SK-N-SH treated with all-trans-retinoic acid at 6 μM for 48 hours (cell line): ENCODE results near the gene TMEM18.

Experiments used
- ATAC-seq: fragments of 200-7000 bp; cut with Tn5 transposase; 3 replicates; pipeline ENCODE4 v1.9.1; 2020; ENCODE audit warnings: mild to moderate bottlenecking, moderate library complexity
- ARNTL ChIP-seq: fragments of 450-650 bp; formaldehyde crosslinking; IDR thresholded peaks from 2 replicates; pipeline ENCODE4 v1.5.0; 2020; ENCODE audit warnings: low read depth, mild to moderate bottlenecking, moderate library complexity, borderline replicate concordance
- BACH2 ChIP-seq: fragments of 250-450 bp; sonication (Bioruptor Pico); IDR thresholded peaks from 2 replicates; pipeline ENCODE4 v1.9.0; 2021; ENCODE audit warnings: mild to moderate bottlenecking, borderline replicate concordance
- CREB5 ChIP-seq: fragments of 250-450 bp; sonication (Bioruptor Pico); IDR thresholded peaks from 2 replicates; pipeline ENCODE4 v1.5.1; 2020; ENCODE audit warnings: low read depth, mild to moderate bottlenecking, moderate library complexity
- CSDC2 ChIP-seq: fragments of 250-450 bp; sonication (Bioruptor Pico); IDR thresholded peaks from 2 replicates; pipeline ENCODE4 v1.5.0; 2020; ENCODE audit warnings: mild to moderate bottlenecking, moderate library complexity
- CSRNP3 ChIP-seq: fragments of 250-450 bp; sonication (Bioruptor Pico); IDR thresholded peaks from 2 replicates; pipeline ENCODE4 v1.5.1; 2021; ENCODE audit warnings: mild to moderate bottlenecking, moderate library complexity
- ESRRG ChIP-seq: fragments of 250-450 bp; sonication (Bioruptor Pico); IDR thresholded peaks from 2 replicates; pipeline ENCODE4 v1.6.1; 2021; ENCODE audit warnings: mild to moderate bottlenecking
- GLIS3 ChIP-seq: fragments of 250-450 bp; sonication (Bioruptor Pico); IDR thresholded peaks from 2 replicates; pipeline ENCODE4 v1.5.0; 2020; ENCODE audit warnings: mild to moderate bottlenecking, moderate library complexity
- PATZ1 ChIP-seq: fragments of 250-450 bp; sonication (Bioruptor Pico); IDR thresholded peaks from 2 replicates; pipeline ENCODE4 v1.8.0; 2020; ENCODE audit warnings: mild to moderate bottlenecking, moderate library complexity, borderline replicate concordance
- POU6F1 ChIP-seq: fragments of 250-450 bp; sonication (Bioruptor Pico); IDR thresholded peaks from 2 replicates; pipeline ENCODE4 v1.8.0; 2021; ENCODE audit warnings: low read depth, mild to moderate bottlenecking, moderate library complexity, borderline replicate concordance
- PPARA ChIP-seq: fragments of 250-450 bp; sonication (Bioruptor Pico); IDR thresholded peaks from 2 replicates; pipeline ENCODE4 v1.5.0; 2020; ENCODE audit warnings: mild to moderate bottlenecking, borderline replicate concordance
- RARB ChIP-seq: fragments of 250-450 bp; sonication (Bioruptor Pico); IDR thresholded peaks from 2 replicates; pipeline ENCODE4 v1.8.0; 2021; ENCODE audit warnings: mild to moderate bottlenecking, moderate library complexity
- SNAI2 ChIP-seq: fragments of 250-450 bp; sonication (Bioruptor Pico); IDR thresholded peaks from 2 replicates; pipeline ENCODE4 v1.5.0; 2020; ENCODE audit warnings: mild to moderate bottlenecking, moderate library complexity
- TCF4 ChIP-seq: fragments of 250-450 bp; sonication (Bioruptor Pico); IDR thresholded peaks from 2 replicates; pipeline ENCODE4 v1.8.0; 2021; ENCODE audit warnings: mild to moderate bottlenecking, moderate library complexity, borderline replicate concordance
- TOX ChIP-seq: fragments of 250-450 bp; sonication (Bioruptor Pico); IDR thresholded peaks from 2 replicates; pipeline ENCODE4 v1.8.0; 2021; ENCODE audit warnings: mild to moderate bottlenecking, moderate library complexity, borderline replicate concordance
- ZFP3 ChIP-seq: fragments of 250-450 bp; sonication (Bioruptor Pico); IDR thresholded peaks from 2 replicates; pipeline ENCODE4 v1.5.0; 2020; ENCODE audit warnings: mild to moderate bottlenecking, moderate library complexity
- ZFP30 ChIP-seq: fragments of 450-650 bp; formaldehyde crosslinking; IDR thresholded peaks from 2 replicates; pipeline ENCODE4 v1.5.0; 2022; ENCODE audit warnings: mild to moderate bottlenecking, moderate library complexity
- ZNF565 ChIP-seq: fragments of 450-650 bp; formaldehyde crosslinking; conservative IDR thresholded peaks from 2 replicates; pipeline ENCODE4 v1.5.0; 2020; ENCODE audit warnings: low read depth, mild to moderate bottlenecking, moderate library complexity
- ZNF70 ChIP-seq: fragments of 450-650 bp; formaldehyde crosslinking; IDR thresholded peaks from 2 replicates; pipeline ENCODE4 v1.5.0; 2020; ENCODE audit warnings: mild to moderate bottlenecking, moderate library complexity

The TMEM18 gene

GRCh38 chr2:627926-628560 lies 49.2 kb downstream of the TMEM18 start:
- TF ChIP-seq ZFP3 (no peak), SNAI2 (CRISPR knock-in tag) (no peak), PPARA (CRISPR knock-in tag) (no peak), ZNF70 (CRISPR knock-in tag) (no peak), CSRNP3 (CRISPR knock-in tag) (no peak), PATZ1 (no peak), ZNF565 (no peak), ARNTL (CRISPR knock-in tag) (no peak)
- ATAC-seq: no peak

- no peak for ATAC-seq
- TF ChIP-seq ZNF565 (no peak), ESRRG (CRISPR knock-in tag) (no peak), SNAI2 (CRISPR knock-in tag) (no peak), ARNTL (CRISPR knock-in tag) (no peak), PATZ1 (no peak), GLIS3 (CRISPR knock-in tag) (no peak), ZNF70 (CRISPR knock-in tag) (no peak), CREB5 (no peak), POU6F1 (no peak), BACH2 (CRISPR knock-in tag) (no peak), CSDC2 (CRISPR knock-in tag) (no peak), ZFP3 (no peak), CSRNP3 (CRISPR knock-in tag) (no peak), TCF4 (CRISPR knock-in tag) (no peak), TOX (CRISPR knock-in tag) (no peak), RARB (CRISPR knock-in tag) (no peak), ZFP30 (no peak)
Measured at GRCh38 chr2:627340-627709, 49.9 kb downstream of the TMEM18 start.

- ATAC-seq: no peak
Measured at GRCh38 chr2:626491-627339, 50.5 kb downstream of the TMEM18 start.

More at GRCh38 chr2:626491-627339, 50.5 kb downstream of the TMEM18 start:
- no peak for TF ChIP-seq CREB5
- TF ChIP-seq TCF4 (CRISPR knock-in tag): 0 out of 2 replicates have a peak, but pooled peaks have one; percentile 21
- TF ChIP-seq, all 23 proteins: peak for 1
